Left kidney (tissue), 2 donors: ENCODE results near the gene MYOF. TPM values are rescaled to one million over a fixed set of nuclear protein-coding genes. Genes with fewer than 3 reads are reported as not detected.
"Not testable (repeated sequence)": the region's sequence is repeated elsewhere in the genome, so short reads cannot be mapped to it uniquely, and the experiment has no call there.

ENCODE experiments used
- DNase-seq: peaks from one replicate; pipeline ENCODE4 v3.0.0-alpha.2; 2013
- polyA plus RNA-seq: library from polyadenylated mRNA; unstranded; fragments of 120-200 nt; gene quantifications from one replicate; pipeline ENCODE4 v1.2.1, GENCODE V29; 2013; ENCODE audit not compliant: insufficient read length

The MYOF gene
- polyA plus RNA-seq, 1 donor: 29.2 TPM

DNA sequence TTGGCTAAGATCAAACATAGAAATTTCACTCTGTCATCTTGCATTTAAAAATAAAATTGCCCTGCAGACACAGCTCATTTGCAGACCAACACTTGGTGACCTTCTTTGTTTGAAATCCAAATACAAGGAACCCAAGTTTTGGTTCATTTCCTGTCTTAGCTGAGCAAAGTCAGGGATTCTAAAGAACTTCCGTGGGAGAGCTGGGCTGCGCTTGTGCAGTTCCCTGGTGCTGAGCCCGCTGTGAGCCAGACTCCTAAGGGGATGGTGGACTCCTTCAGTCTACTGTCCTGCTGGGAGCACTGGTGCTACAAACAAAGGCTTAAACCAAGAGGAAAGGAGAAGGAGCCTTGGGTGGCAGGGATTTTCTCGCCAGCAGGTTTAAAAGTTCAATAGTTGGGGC, 60.0 kb downstream of the MYOF start:
- no peak for DNase-seq

DNA sequence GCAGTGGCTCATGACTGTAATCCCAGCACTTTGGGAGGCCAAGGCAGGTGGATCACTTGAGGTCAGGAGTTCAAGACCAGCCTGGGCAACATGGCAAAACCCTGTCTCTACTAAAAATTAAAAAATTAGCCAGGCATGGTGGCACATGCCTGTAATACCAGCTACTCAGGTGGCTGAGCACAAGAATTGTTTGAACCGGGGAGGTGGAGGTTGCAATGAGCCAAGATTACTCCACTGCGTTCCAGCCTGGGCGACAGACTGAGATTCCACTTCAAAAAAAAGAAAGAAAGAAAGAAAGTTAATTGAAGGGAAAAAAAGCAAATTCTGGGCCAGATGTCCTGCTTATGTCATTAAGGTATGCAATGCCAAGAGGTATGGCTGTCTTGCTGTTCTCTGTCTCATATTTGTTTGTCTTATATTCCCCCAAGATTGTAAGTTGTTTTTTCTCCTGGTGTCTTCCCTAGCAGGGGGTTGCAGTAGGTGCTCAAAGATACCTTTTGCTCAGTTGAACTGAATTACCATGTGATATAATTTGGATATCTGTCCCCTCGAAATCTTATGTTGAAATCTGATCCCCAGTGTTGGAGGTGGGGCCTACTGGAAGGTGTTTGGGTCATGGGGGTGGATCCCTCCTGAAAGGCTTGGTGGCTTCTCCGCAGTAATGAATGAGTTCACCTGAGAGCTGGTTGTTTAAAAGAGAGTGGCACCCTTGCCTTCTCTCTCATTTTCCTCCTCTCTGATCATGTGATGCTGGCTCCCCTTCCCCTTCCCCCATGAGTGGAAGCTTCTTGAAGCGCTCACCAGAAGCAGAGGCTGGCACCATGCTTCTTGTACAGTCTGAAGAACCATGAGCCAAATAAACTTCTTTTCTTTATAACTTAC, 60.9 kb downstream of the MYOF start:
- no peak for DNase-seq

DNA sequence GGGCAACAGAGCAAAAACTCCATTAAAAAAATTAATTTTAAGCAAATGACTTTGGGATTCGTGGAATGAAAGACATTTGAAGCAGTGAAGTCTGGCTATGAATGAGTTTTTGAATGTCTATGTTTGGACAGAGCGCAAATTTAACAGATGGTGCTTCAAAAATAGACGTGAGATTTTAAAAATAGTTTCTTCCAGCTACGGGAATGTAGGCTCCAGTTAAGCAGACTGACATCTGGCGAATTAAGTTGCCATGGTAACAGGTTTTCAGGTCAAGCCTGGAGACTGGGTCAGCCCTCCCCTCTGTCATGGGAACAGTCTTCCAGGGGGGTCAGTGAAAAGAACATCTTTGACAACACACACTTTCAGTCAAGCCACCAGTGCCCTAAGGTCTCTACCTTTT, 62.0 kb downstream of the MYOF start:
- no peak for DNase-seq

DNA sequence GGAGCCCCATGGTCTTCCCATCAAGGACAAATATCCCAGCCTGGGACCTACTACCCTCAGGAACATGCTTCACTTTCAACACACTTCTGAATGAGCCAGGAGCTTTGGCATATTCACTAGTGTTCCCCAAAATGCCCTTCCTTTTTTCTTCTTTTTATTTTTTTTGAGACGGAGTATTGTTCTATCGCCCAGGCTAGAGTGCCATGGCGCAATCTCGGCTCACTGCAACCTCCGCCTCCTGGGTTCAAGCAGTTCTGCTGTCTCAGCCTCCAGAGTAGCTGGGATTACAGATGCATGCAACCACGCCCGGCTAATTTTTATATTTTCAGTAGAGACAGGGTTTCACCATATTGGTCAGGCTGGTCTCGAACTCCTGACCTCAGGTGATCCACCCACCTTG, 63.1 kb downstream of the MYOF start:
- DNase-seq: not testable (repeated sequence)

DNA sequence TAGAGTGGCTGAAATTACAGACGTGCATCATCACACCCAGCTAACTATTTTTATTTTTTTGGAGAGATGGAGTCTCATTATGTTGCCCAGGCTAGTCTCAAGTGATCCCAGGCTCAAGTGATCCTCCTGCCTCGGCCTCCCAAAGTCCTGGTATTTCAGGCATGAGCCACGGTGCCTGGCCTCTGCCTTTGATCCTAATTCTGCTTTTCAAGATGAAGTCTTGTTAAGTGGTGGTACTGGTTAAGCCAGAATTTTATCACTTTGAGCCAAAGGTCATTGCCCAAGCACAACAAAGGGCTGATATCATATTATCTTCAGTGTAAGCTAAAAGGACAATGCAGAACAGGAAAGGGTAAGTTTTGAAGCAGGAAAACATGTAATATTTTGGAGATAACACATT, 64.2 kb downstream of the MYOF start:
- no peak for DNase-seq

DNA sequence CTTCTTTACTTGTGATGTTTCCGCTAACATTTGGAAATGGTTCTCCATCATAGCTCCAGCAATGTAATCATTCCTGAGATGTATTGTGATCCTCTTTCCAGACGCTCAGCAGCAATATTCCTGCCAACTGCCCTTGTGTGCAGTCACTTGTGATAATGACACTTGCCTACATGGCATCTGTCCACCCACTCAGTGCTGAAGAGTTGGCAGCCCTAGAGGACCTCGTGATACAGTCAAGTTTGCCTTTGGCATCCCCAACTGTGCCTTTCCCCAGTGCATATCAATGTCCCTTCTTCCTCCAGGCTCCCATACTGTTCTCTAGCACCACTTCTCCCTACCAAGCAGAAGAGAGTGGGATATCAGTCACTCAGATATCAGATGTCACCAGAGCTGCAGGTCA, 64.9 kb downstream of the MYOF start:
- no peak for DNase-seq

DNA sequence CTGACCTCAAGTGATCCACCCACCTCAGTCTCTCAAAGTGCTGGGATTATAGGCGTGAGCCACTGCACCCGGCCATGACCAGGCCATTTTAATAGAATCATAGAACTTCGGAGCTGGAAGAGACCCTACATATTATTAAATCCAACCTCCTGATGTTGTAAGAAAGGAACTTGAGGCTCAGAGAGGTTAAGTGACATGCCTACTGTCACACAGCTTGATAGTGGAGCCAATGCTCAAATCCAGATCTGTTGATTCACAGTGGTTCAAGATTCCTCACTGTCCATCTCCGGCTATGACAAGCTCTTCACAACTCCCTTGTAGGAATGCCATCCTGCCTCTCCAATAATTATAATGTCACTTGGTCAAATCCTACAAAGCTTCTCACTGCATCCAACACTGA, 65.3 kb downstream of the MYOF start:
- no peak for DNase-seq

DNA sequence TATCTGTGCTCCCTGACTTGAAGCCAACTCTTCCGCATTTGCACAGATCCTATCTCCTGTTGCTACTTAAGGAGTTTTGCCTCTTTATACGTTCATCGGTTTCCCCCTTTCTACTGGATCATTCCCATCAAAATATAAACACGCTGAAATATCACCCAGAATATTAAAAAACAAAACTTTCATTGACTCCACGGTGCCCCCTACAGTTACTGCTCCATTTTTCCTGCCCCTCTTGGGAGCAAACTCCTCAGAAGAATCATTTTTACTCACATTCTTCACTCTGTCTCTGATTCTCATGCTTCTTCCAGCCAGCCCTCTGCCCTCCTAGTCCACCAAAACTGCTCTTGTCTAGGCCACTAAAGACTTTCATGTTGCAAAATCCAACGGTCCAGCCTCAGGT, 66.4 kb downstream of the MYOF start:
- DNase-seq: no peak

DNA sequence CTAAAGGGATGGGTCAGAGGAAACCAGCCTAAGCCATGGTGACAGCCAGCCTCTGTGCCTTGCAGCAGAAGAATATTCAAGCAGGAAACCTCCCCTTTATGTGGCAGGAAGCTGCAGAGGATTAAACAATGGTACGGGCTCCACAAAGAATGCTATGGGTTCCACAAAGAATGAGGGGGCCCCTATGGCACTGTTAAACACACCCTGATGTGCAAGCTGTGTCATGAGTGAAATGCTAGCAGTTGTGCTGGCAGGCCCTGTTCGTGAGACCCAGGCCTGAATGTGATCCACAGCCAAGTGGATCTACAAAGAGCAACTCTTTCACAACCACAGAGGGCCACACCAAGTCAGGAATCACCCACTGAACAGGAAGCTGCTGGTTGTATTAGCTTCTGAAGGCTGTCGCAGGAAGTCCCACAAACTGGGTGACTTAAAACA, 68.9 kb downstream of the MYOF start:
- DNase-seq: no peak

DNA sequence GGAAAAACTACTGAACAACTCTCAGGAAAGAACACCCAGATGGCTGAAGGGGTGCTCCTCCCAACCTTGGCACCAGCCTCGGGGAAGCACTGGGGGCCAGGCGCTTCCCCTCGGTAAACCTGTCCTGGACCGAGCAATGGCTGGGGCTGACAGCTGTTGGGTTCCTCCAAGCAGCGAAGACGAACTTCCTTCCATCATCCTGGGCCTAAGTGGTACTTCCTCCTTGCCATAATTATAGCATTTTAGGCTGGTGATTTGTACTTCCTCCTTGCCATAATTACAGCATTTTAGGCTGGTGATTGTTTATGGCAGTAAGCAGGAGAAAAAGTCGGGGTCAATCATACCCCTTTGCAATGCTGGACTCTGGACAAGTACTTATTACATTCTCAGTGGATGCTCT, 69.3 kb downstream of the MYOF start:
- no peak for DNase-seq

DNA sequence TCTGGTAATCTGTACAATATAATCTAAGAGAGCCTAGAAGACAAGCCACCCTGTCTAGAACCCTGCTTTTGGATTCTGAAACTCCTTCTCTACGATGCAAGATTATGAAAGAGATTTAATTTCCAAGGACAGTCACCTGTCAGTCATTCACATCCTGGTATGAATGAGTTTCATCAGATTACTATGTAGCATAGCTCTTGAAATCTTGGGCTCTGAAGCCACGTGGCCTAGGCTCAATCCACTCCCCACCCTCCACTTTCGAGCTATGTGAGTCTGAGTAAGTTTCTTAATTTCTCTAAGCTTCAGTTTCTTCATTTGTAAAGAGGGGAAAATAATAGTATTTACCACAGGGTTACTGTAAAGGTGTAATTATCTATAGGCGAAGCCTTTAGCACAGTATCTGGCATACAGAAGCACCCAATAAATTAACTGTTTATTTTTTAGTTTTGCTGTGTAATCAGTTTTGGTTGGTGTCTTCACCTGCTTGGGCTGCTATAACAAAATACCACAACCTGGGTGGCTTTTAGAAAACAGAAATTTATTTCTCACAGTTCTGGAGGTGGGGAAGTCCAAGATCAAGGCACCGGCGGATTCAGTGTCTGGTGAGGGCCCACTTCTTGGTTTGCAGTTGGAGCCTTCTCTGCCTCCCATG, 71.3 kb downstream of the MYOF start:
- DNase-seq: no peak

DNA sequence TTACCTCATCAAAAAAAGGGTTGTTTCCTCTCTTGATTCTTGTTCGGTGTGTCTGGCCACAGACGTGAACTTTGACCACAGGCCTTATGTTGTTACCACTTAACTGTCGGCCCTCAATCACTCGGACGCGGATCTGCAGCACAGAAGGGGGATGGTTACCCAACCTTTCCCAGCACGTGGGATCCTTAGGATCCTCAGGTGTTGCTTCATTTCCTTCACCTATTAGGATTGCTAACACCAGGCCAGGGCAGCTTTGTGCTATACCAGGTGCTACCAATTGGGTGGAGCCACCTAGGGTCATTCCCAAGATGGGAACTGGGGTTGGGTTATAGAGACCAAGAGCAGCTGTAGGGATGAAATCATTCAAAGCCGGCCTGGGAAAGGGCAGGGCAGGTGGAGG, 73.4 kb downstream of the MYOF start:
- DNase-seq: no peak

DNA sequence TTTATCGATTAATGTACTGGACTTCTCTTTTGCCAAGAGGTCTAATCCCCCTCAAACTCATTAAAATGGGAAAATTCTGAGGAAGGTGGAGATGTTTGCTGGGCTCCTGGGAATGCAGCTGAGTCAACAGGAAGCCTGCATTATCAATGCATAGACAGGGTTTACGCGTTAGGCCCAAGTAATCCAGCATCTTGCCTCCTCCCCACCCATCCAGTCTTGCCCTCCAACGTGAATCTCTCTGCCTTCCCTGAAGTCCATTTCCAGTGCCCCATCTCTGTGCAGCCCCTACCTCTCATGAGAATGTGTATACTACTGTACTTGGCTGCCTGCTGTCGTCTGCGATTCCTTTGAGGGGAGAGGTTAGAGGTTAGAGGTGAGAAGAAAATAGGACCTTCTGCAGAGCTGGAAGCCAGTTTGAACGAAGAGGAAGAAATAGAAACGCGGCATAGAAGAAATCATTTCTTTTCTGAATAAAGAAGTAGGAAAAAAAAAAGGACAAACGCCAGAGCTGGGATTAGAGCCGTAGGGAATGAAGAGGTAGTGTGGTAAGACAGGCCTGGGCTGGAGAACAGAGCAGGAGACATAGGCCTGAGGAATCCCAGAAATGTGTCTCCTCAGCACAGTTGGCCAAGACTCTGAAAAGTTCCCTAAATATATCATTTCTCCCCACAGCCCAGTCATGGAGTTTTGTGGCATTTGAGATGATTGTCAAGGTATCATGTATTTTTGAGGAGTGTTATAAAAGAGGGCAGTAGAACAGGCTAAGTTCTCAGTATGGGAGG, 75.6 kb downstream of the MYOF start:
- no peak for DNase-seq

DNA sequence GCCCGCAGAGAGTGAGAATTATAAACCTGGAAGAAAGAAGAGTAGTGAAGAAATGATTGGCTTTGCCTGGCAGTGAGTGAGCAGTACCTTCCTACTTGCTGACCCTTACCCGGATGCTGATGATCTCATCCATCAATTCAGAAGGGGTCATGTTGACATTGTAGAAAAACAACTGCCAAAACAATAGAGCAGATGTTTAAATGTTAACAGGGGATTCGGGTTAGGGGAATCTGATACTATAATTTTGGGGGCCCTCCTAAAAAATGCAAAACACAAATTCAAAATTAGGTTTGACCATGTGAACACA, 78.1 kb downstream of the MYOF start:
- DNase-seq: no peak

DNA sequence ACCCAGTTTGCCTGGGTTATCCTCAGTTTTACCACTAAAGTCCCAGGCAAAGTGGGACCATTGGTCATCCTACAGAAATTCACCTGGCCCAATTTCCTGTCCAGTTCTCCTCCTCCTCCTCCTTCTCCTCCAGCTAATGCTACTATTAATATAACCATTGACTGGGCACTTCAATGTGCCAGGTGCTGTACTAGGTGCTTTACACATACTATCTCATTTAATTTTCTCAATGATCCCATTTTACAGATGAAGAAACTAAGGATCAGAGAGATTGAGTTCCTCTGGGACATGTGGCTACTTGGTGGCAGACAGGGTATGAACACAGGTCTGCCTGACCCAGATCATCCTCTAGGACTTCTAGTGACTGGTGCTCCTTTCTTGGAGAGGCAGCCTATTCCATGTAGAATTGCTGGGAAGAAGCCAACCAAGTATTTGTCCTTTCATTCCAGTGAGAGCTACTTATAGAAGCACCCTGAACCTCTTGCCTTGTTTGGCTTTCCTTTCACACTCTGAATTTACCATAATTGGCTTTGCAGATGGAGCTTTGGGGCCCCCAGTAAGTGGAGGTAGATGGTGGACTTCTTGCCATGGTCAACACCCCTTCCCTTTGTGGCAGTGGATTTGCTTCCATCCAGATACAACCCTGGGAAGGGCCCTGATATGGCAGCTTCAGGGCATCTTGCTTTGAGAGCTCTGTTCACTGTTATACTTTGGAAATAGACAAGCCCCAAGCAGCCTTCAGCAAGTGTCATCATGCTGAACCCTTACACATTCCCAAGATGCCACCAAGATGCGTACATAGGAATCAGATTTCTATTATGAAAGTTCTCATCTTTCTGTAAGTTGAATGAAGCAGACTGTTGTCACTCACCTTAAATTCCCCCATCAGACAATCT, 78.7 kb downstream of the MYOF start:
- DNase-seq: no peak

DNA sequence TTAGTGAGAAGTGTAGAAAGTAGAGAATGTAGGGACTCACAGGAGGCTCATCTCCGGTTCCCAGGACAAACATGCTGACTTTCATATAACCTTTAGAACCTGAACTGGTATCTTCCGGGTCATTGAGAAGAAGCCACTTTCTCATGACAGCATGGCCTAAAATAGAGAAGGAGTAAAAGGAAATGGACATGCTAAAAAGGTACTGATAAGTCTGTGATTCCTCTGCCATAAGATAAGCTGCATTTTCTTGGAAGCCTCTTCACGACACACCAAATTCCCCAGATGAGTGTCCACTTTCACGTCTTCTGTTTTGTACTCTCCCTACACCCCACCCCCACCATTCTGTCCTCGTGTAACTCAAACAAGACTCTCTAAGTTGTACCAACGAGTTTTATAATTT, 79.9 kb downstream of the MYOF start:
- DNase-seq: no peak

DNA sequence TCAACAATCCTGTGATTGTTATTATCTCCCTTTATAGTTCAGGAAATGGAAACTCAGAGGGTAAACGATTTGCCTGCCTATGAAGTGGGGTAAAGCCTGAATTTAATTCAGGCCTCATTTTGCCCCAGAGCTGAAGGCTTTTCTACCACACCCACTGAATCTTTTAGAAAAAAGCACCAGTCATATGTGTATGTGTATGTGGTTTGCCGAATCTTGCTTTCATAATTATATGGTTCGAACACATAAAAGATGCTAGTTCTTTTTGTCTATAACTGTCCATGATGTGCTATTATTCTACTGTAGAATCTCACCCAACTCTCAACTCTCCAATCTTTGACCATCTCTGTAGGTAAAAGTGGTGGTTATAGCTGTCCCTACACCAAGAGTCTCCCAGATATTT, 83.6 kb downstream of the MYOF start:
- no peak for DNase-seq

DNA sequence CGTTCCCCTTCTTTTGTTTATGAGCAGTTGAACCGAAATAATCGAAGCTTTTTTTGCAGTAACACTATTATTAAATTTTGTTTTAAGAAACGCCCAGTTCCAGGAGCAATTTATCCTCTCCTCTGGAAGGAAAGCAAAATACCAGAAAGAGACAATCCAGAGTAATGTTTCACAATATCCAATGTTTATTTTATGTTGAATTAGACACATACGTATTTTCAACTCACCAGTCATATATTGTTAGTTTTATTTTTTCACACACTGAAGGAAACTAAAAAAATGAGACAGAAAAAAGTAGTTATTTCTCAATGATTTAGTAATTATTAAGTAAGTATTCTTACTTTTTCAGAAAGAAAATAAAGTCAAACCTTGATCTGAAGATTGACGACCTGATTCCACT, 85.1 kb downstream of the MYOF start:
- no peak for DNase-seq

DNA sequence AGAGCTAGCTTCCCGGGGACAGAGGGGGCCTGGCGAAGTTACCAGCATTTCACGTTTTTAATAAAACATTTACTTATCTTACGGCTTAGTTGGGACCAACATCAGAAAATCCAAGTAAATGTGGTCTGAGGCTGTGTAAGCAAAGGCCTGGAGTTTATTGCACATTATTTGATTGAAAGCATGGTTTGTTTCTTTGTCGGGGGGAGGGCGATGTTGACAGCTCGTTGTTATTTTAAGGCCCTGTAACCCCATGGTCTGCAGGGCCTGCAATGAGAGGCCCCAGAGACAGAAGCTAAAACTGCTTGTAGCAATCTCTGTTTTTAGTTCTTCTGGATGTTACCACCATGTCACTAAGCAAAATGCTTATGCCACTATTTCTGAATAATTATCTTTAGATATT, 88.9 kb downstream of the MYOF start:
- no peak for DNase-seq

DNA sequence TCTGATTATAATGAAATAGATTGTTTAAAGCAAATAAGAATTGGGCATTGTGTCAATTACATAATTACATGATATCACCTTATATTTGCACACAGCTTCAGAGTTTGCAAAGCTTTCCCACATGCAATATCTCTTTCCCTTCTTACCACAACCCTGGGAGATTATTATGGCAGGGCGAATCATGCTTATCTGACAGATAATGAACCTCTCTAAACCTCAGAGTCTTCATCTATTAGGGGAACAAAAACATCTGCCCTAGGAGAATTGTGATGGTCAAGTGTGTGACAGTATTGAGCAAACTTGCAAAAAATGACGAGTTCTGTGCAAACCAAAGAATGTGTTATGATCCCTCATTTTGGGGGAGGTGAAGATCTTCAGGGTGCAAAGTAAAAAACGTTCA, 90.0 kb downstream of the MYOF start:
- DNase-seq: no peak

DNA sequence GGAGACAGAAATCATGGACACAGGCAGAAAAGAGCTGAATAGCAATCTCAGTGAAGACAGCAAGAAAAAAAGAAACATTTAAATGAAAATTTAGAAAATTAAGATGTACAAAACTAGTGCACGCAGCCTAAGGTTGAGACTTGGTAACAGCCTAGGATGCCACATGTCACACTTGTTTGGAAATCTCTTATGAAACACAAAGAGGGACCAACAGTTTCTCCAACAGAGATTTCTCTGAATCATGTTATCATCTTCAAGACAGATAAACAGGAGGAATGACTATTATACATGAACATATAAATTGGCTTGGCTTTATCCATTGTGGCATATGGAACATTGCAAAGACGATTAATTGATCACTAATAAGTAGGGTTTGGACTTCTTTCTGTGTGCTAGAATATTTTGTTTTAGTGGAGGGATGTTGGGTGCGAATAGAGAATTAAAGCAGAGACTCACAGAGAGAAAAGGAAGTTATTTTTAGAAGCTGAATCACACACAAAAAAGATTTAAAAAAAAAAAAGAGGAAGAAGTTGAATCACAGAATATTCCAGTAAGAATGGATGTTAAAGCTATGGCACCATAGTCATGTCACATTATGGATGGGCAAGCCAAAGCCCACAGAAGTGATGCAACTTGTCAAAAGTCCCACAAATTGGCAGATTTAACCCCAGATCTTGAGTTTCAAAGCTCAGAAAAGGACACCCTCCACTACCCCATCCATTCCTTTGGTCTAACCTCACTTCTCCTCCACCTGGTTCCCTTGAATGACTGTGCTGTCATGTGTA, 91.6 kb downstream of the MYOF start:
- no peak for DNase-seq
